CD4-positive, alpha-beta T cell (primary cell): Measurements from ENCODE around the gene OR6C76. TPM values are rescaled to one million over a fixed set of nuclear protein-coding genes. Genes with fewer than 3 reads are reported as not detected.

ENCODE experiments used
- ATAC-seq: fragments of 200-7000 bp; cut with Tn5 transposase; one replicate; pipeline ENCODE4 v1.10.0; 2022; ENCODE audit warnings: mild to moderate bottlenecking; ENCODE audit not compliant: poor library complexity
- CTCF ChIA-PET: fragments of 350-600 bp; sonication (Branson Sonifier 250); formaldehyde crosslinking; loops from one replicate; lab custom pipeline; 2021; ENCODE audit warnings: antibody characterized with exemption, inconsistent platforms; lab: Charles Lee
- POLR2A ChIA-PET: fragments of 350-600 bp; sonication (Branson Sonifier 250); formaldehyde crosslinking; loops from one replicate; lab custom pipeline; 2021; ENCODE audit warnings: antibody characterized with exemption, inconsistent platforms; lab: Charles Lee
- DNase-seq, 14 experiments: peaks; one replicate each; pipeline ENCODE4 v3.0.0-alpha.2; 2013 to 2020; ENCODE audit warnings: mixed read lengths in 2 of 14
- H3K27ac ChIP-seq, 2 donors: one replicate each; pipeline versions ENCODE4 v1.5.1 to v1.7.0; 2013; ENCODE audit warnings: low read length in 2 of 2, low read depth in 1 of 2, mild to moderate bottlenecking in 1 of 2
- H3K27me3 ChIP-seq, 2 experiments: 1 replicate in 1 of 2; 2 replicates in 1 of 2; pipeline versions ENCODE4 v1.6.1 to v1.7.0; 2013; ENCODE audit warnings: low read length in 2 of 2, control low read depth in 1 of 2, mild to moderate bottlenecking in 1 of 2, moderate library complexity in 1 of 2; ENCODE audit not compliant: insufficient read depth in 2 of 2, control insufficient read depth in 1 of 2
- H3K36me3 ChIP-seq: one replicate; pipeline ENCODE4 v1.6.1; 2013; ENCODE audit warnings: low read length, control low read depth; ENCODE audit not compliant: insufficient read depth
- H3K4me1 ChIP-seq: one replicate; pipeline ENCODE4 v1.6.1; 2013; ENCODE audit warnings: low read length, control low read depth; ENCODE audit not compliant: insufficient read depth
- H3K4me3 ChIP-seq: one replicate; pipeline ENCODE4 v1.5.1; 2013; ENCODE audit warnings: mild to moderate bottlenecking, low read length, moderate library complexity
- H3K9me3 ChIP-seq, 2 experiments: 1 replicate in 1 of 2; 2 replicates in 1 of 2; pipeline versions ENCODE4 v1.6.1 to v1.7.0; 2013; ENCODE audit warnings: low read length in 2 of 2, mild to moderate bottlenecking in 2 of 2, control low read depth in 1 of 2, moderate library complexity in 1 of 2; ENCODE audit not compliant: control insufficient read depth in 1 of 2, insufficient read depth in 1 of 2
- H3K27ac Mint-ChIP-seq: one replicate; pipeline ENCODE4 v1.8.0; 2020; ENCODE audit warnings: mixed read lengths
- H3K27me3 Mint-ChIP-seq: one replicate; pipeline ENCODE4 v1.8.0; 2021; ENCODE audit warnings: mixed read lengths
- H3K36me3 Mint-ChIP-seq: one replicate; pipeline ENCODE4 v1.8.0; 2021; ENCODE audit warnings: low read depth, mixed read lengths
- H3K4me1 Mint-ChIP-seq: one replicate; pipeline ENCODE4 v1.8.0; 2021; ENCODE audit warnings: low read depth, mixed read lengths
- H3K4me3 Mint-ChIP-seq: one replicate; pipeline ENCODE4 v1.8.0; 2020; ENCODE audit warnings: mild to moderate bottlenecking, mixed read lengths
- H3K9me3 Mint-ChIP-seq: one replicate; pipeline ENCODE4 v1.8.0; 2020; ENCODE audit warnings: mixed read lengths
- intact Hi-C, 2 experiments: fragments of 100-400 bp; cut with DNase I in 1 of 2; cut with micrococcal nuclease in 1 of 2; formaldehyde crosslinking; loops; one replicate each; pipeline versions ENCODE4 v1.15.1 to v1.9.0; 2023 to 2025; cut with DNase I, micrococcal nuclease
- total RNA-seq, 174 experiments: library from RNA in 2 of 174; stranded (reverse) in 2 of 174; gene quantifications; one replicate each; pipeline ENCODE4 v1.2.3 and lab custom pipeline; 2021 to 2026
- TF ChIP-seq, protein P1 (sequence below): fragments of 200-600 bp; IDR thresholded peaks from one replicate; pipeline ENCODE4 v1.8.0; 2022; ENCODE audit warnings: antibody characterized with exemption, mild to moderate bottlenecking

Gene OR6C76
- total RNA-seq, 2 experiments from 2014 or later: not detected

DNA sequence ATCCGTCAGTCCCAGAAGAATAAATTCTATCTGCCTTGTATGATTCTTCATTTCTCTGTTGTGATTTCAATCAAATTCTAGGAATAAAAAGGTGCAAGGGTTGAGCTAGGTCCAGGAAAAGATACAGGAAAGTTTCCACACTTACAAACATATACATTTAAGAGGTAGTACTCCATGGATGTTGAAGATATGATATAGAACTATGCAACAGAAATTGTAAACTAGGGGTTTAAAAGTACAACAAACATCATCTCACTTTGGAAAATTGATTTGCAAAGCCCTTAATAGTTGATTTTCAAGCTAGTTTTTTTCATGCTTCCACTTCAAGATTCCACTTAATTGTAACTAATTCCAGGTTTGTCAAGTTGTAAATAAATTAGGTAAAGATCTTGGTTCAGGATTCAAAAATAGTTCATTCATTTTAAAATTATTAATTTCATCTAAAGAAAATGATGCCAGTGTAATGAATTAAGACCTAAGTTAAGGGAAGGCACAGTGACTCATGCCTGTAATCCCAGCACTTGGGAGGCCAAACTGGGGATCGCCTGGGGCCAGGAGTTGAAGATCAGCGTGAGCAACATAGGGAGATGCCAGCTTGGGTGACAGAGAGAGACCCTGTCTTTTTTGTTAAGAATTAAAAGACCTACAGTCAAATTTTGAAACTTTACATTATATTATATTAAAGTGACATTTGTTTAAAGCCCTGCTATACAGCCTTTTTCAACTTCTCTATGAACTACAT, 44.2 kb downstream of the OR6C76 start, which contains the start of gene OR6C70:
Gene OR6C70 (minus strand): TSS at position 51 of the 742 bp plus-strand sequence. CDS start 0 bp downstream, at position 51.
- H3K4me1 Mint-ChIP-seq: no peaks in the 10 kb centered on the region
- DNase-seq (no peak), ATAC-seq (no peak)
- Histone ChIP-seq H3K9me3 (no peaks in the 10 kb centered on the region), H3K27me3 (no peaks in the 10 kb centered on the region), H3K4me3 (no peak within 1 kb of the TSS), H3K27ac (no peak within 1 kb of the TSS), H3K36me3 (no peaks in the 10 kb centered on the region), H3K4me1 (no peaks in the 10 kb centered on the region)
- TF ChIP-seq, protein P1, sequence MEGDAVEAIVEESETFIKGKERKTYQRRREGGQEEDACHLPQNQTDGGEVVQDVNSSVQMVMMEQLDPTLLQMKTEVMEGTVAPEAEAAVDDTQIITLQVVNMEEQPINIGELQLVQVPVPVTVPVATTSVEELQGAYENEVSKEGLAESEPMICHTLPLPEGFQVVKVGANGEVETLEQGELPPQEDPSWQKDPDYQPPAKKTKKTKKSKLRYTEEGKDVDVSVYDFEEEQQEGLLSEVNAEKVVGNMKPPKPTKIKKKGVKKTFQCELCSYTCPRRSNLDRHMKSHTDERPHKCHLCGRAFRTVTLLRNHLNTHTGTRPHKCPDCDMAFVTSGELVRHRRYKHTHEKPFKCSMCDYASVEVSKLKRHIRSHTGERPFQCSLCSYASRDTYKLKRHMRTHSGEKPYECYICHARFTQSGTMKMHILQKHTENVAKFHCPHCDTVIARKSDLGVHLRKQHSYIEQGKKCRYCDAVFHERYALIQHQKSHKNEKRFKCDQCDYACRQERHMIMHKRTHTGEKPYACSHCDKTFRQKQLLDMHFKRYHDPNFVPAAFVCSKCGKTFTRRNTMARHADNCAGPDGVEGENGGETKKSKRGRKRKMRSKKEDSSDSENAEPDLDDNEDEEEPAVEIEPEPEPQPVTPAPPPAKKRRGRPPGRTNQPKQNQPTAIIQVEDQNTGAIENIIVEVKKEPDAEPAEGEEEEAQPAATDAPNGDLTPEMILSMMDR: no peak
- CTCF ChIA-PET: no interaction called here
- no peak within 1 kb of the TSS for H3K4me3 Mint-ChIP-seq
- no peaks in the 10 kb centered on the region for H3K36me3 Mint-ChIP-seq
- H3K9me3 Mint-ChIP-seq: no peaks in the 10 kb centered on the region
- H3K27ac Mint-ChIP-seq: no peak within 1 kb of the TSS
- intact Hi-C loops: no loop called here
- peaks cover 16% of the 10 kb centered on the region for H3K27me3 Mint-ChIP-seq
- POLR2A ChIA-PET: no interaction called here

DNA sequence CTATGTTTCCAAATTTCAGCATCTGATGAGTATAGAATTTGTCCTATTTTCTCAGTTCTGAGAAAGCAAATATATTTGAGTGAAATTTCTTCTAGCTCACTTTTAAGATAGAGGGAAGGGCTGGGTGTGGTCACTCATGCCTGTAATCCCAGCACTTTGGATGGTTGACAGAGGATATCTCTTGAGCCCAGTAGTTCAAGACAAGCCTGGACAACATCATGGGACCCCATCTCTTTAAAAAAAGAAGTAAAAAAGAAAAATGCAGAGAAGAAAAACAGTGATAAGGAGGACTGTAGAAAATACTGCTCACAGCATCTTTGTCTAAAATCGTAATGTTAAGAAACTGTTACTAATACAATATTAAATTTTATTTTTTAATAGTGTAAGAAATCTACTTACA, 46.2 kb downstream of the OR6C76 start:
- no peak overlapping the region for H3K27ac Mint-ChIP-seq
- ChIA-PET CTCF (no interaction called here), POLR2A (interaction anchor here (0.7 kb wide), 1 partner anchor 116 kb away, joined by 3 read pairs; no protein-coding TSS in a partner anchor)
- H3K36me3 ChIP-seq: no peaks in the 10 kb centered on the region
- no peaks in the 10 kb centered on the region for H3K27me3 ChIP-seq
- H3K4me1 Mint-ChIP-seq: no peaks in the 10 kb centered on the region
- H3K36me3 Mint-ChIP-seq: no peaks in the 10 kb centered on the region
- no peak overlapping the region for H3K4me3 ChIP-seq
- DNase-seq (no peak), ATAC-seq (no peak)
- H3K27me3 Mint-ChIP-seq: peaks cover 16% of the 10 kb centered on the region
- no peaks in the 10 kb centered on the region for H3K9me3 ChIP-seq
- TF ChIP-seq, protein P1: no peak
- no peaks in the 10 kb centered on the region for H3K9me3 Mint-ChIP-seq
- no peaks in the 10 kb centered on the region for H3K4me1 ChIP-seq
- H3K4me3 Mint-ChIP-seq: no peak overlapping the region
- intact Hi-C loops: no loop called here
- H3K27ac ChIP-seq: no peak overlapping the region

Other genes with a start within 250 kb of the OR6C76 start
- not detected for gene OR10A7, start 205.2 kb upstream of the OR6C76 start, total RNA-seq
- not detected for gene OR6C74, start 181.6 kb upstream of the OR6C76 start, total RNA-seq
- not detected for gene OR6C6, start 129.7 kb upstream of the OR6C76 start, total RNA-seq
- gene OR6C1, start 111.9 kb upstream of the OR6C76 start, total RNA-seq: not detected
- gene OR6C3, start 95.5 kb upstream of the OR6C76 start, total RNA-seq: not detected
- not detected for gene OR6C75, start 63.3 kb upstream of the OR6C76 start, total RNA-seq
- not detected for gene OR6C65, start 25.7 kb upstream of the OR6C76 start, total RNA-seq
- gene OR6C2, start 17.8 kb downstream of the OR6C76 start, total RNA-seq: not detected
- gene OR6C70, start 43.9 kb downstream of the OR6C76 start, total RNA-seq: not detected
- gene OR6C68, start 66.1 kb downstream of the OR6C76 start, total RNA-seq: not detected
- not detected for gene OR6C4, start 123.3 kb downstream of the OR6C76 start, total RNA-seq
- under 1 TPM in 1 of 2 experiments, not detected in 1; 0.22 TPM for gene OR2AP1, start 146.2 kb downstream of the OR6C76 start, total RNA-seq
- not detected for gene OR10P1, start 210.6 kb downstream of the OR6C76 start, total RNA-seq